Measurements from ENCODE around the gene SAPCD1.

Gene SAPCD1

DNA sequence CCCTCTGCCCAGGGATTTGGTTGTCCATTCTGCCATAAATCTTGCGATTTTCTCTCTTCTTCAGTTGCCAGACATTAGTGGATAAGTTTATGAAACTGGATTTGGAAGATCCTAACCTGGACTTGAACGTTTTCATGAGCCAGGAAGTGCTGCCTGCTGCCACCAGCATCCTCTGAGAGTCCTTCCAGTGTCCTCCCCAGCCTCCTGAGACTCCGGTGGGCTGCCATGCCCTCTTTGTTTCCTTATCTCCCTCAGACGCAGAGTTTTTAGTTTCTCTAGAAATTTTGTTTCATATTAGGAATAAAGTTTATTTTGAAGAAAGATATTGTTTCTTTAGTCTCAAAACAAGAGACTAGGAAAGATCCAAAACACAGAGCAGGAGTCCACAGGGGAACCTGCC, at the start of gene SAPCD1:
Gene SAPCD1 (plus strand): TSS at position 301 of the 400 bp plus-strand sequence. CDS start 399 bp downstream, outside the sequence.
- no peak for ATAC-seq

DNA sequence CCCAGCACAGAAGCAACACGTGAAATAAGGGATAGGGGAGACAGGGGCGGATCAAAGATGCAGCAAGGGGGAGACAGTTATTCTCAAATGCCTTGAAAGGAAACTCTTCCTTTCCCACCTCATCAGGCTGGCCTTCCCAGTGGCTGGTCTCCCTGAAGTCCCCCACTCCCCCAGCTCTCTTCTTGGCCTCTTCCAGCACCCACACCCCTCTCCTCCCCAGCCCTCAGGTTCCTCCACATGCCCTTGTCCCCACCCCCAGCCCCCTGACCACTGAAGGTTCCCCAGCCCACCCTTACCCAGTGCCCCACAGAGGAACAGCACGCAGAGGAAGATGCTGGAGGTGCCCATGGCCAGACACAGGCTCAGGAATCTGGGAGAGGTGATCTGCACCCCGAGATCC, 49.0 kb upstream of the SAPCD1 start:
- ATAC-seq: no peak

DNA sequence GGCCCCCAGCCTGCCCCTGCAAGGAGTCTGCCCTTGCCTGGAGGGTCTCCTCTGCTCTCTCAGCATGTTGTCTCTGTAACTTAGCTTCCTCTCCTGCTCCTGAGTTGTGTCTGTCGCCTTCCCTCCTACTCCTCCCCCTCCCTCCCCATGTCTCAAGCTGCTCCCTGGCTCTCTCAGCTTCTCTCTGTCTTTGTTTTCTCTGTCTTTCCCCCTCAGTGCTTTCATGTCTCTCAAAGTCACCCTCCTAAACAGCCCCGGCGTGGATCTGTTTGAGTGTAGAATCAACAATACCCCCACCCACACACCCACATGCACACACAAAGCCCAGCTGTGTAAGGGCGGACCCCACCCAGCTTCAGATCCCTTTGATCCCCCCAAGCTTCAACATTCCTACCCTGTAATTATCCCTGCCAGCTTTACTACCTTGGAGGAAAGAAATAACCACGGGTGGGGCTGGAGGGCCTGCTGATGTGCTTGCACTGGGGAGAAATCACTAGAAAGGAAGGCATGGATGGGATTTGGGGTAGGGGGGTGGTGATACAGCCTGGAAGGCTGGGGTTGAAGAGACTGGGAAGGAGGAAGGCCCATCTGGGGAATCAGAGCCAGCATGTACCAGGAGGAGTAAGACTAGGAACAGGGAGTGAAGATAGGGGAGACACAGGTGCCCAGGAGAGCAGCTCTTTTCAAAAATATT, 48.3 kb upstream of the SAPCD1 start:
- no peak for ATAC-seq

DNA sequence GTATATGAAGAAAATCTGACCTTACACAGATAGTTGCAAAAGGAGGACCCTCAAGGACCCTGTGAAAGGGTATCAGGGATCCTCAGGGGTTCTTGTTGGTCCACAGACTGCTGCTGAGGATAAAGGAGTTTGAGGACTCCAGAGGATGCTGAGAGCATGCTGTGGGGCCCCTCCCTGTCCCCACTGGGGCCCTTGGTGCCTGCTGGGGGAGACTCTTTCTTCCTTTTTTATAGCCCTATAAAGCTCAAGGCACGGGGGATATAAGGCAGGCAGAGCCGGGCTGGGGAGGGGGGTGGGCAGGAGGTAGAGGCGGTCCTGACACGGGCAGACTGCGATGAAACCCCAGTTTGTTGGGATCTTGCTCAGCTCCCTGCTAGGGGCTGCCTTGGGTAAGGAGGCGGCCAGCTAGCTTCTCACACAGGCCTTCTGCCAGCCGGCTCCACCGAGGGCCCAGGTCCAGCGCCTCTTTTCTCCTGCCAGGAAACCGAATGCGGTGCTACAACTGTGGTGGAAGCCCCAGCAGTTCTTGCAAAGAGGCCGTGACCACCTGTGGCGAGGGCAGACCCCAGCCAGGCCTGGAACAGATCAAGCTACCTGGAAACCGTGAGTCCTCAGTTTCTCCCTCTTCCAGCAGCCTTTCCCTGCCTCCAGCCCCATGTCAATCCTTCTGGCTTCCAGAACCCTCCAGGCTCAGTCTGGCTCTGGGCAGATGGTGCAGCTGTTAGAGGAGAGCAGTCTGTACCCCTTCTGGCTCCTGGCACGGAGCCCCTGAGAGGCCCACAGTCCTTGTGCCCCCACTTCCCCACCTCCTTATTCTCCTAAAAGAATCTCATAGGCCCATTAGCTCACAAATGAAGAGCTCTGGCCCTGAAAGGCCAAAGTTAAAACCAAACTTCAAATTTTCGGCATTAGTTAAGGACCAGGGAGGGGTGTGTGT, 47.2 kb upstream of the SAPCD1 start, which contains the start of gene LY6G6D:
Gene LY6G6D (plus strand): TSS at position 327 of the 937 bp plus-strand sequence. CDS start 8 bp downstream, at position 335.
- ATAC-seq: no peak

DNA sequence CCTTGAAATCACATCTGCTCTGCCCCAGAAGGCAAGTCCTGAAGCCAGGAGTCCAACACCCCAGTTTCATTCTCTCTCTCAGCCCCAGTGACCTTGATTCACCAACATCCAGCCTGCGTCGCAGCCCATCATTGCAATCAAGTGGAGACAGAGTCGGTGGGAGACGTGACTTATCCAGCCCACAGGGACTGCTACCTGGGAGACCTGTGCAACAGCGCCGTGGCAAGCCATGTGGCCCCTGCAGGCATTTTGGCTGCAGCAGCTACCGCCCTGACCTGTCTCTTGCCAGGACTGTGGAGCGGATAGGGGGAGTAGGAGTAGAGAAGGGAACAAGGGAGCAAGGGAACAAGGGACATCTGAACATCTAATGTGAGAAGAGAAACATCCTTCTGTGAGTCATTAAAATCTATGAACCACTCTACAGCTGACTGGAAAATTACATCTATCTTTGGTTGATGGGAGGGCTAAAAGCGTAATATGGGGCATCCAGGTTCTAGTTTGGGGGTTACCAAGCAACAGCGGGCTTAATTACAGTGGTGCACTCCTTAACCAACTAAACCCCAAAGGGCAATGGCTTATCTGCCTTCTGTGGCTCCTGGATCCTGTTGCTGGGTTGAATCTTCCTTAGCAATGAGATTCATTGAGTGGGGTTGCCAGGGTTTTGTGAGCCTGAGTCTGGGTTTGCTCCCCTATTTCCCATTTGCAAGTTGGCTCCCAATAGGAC, 44.8 kb upstream of the SAPCD1 start:
- ATAC-seq: no peak

DNA sequence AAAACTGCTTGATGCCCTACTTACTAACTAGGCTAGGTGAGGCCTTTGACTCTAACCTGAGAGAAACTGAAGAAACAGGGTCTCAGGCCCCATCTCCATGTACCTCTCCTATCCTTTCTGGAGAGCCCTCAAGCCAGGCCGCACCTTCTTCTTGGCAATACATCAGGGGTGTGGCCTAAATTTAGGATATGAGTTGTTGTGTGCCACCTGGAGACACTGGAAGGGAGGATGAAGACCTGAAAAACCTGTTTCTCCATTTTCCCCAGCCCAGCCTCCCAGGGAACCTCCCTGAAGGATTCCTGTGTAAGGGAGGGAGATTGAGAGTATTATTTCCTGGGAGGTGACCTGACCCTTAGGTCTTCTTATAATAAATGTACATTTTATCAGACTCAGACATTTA, 44.2 kb upstream of the SAPCD1 start:
- no peak for ATAC-seq

DNA sequence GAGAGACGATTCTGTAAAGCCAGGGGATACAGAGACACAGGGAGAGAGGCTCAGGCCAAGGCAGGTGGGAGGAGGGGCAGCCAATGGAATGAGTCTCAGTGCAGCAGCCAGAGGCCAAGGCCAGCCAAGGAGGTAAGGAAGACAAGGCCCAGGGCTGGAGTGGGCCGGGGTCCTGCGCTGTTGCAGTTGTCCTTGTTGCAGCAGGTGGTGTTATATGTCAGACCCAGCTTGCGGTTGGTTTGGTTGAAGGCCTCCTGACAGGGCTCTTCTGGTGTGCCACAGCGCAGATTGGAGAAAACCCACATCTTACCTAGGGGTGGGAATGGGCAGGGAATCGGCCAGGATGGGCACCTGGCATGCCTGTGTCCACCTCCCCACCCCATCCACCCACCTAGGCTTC, 43.5 kb upstream of the SAPCD1 start:
- ATAC-seq: no peak

DNA sequence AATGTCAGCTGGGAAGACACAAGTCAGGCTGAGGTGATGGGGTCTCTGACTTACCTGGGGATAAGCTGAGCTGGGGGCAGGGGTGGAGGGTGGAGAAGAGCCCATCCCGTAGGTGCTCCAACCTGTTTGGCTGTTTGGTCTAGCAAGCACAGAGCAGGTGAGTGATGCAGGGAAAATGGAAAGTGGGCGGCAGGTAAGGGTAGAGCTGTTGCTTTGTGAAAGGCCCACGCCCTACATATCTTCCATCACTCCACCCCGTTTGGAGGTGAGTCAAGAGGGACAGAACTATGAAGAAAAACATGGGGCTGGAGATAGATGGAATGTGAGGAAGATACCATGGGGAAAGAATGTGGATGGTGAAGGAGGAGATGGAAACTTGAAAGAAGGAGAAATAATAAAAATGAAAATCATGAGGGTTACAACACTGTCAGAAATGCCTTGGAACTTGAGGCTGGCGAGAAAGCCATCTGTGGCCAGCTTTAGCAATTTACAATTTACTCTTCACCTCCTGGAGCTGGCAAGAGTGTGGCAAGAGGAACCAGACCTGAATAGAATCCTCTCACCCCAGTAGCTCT, 42.2 kb upstream of the SAPCD1 start:
- ATAC-seq: no peak

DNA sequence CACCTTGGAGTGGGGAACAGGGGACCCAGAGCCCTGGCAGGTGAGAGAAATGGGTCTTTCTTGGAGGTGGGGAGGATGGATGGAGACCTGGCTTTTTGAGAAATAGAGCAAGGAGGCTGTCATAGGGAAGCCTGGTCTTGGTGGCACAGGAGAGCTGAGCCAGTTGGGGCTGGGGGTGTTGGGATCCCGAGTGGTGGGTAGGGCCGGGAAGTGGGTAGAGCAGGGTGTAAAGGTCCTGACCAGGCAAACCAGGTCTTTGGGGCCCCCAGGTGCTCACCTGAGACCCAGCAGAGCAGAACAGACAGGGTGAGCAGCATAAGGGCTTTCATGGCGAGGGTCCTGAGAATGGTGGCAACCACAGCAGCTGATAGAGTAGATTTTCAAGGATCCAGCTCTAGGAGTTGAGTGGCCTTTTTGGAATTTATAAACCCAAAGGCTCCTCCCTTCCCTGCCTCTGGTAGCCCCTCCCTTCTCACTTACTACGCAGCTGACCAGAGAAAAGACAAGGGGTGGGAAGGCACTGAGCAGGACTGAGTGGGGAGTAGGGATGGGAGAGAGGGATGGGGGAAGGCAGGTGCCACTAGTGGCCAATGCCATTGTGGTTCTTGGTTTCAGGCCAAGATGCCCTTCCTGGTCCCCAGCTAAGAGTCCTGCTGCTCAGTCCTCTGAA, 41.0 kb upstream of the SAPCD1 start, which contains the start of gene LY6G6C:
Gene LY6G6C (minus strand): TSS at position 396 of the 670 bp plus-strand sequence. CDS start 67 bp downstream, at position 329.
- ATAC-seq: no peak

DNA sequence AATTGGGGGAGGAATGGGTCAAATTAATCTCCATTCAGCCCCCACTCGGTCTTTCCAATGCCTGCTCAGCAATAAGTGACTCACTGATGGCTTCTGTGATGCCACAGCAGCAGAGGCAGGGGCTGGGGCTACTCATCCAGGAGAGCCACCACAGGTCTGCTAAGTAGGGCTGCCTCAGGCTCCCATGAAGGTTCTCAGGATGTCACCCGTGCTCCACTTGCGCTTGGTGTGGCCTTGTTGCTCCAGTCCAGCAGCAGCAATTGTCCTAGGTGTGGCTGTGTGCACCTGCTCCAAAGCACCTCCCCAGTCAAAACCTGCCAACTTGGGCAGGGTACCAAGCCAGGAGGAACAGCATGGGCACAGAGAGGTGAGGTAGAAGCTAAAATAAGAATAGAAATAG, 40.3 kb upstream of the SAPCD1 start:
- ATAC-seq: no peak

DNA sequence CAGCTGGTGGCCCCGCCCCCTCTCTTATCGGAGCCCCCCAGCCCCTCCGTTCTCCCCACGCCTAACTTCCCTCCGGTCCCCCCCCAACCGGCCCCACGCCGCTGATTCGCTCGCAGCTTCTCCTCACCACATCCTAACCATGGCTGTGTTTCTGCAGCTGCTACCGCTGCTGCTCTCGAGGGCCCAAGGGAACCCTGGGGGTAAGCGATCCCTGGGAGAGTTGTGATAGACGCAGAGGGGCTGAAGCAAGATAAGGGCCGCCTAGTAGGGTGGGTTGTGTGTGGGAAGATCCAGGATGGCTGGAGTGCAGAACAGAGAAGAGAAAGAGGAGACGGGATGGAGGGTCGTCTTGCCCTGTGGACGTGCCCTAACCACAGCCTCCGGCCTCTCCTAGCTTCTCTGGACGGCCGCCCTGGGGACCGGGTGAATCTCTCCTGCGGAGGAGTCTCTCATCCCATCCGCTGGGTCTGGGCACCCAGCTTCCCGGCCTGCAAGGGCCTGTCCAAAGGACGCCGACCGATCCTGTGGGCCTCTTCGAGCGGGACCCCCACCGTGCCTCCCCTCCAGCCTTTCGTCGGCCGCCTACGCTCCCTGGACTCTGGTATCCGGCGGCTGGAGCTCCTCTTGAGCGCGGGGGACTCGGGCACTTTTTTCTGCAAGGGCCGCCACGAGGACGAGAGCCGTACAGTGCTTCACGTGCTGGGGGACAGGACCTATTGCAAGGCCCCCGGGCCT, 39.0 kb upstream of the SAPCD1 start, which contains the start of gene MPIG6B:
Gene MPIG6B (plus strand): TSS at position 129 of the 735 bp plus-strand sequence. CDS start 11 bp downstream, at position 140.
- no peak for ATAC-seq

DNA sequence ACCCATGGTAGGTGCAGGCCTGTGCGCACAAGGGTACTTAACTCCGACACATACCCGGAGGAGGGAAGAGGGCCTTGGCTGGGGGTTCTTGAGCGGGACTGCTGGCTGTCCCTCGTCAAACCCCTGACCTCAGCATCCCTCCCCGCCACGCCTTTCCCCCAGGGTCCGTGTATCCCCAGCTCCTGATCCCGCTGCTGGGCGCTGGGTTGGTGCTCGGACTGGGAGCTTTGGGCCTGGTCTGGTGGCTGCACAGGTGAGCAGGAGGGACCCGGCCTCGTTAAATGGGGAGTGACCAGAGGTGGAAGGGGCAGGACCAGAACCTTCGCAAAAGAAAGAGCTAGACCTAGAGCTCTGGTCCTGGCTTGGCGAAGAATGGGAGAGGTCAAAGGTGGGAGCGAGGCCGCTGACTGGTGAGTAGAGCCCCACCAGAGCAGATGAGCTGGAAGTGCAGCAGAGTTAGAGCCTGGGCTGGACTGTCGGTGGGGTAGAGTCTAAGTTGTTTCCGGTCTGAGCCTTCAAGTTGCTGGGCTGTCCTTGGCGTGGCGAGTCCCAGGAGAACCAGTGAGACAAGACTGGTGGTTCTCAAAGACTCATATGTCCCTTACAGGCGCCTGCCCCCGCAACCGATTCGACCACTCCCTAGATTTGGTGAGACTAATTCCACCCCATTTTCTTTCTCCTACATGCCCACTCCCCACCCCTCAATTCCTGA, 38.3 kb upstream of the SAPCD1 start:
- ATAC-seq: no peak

DNA sequence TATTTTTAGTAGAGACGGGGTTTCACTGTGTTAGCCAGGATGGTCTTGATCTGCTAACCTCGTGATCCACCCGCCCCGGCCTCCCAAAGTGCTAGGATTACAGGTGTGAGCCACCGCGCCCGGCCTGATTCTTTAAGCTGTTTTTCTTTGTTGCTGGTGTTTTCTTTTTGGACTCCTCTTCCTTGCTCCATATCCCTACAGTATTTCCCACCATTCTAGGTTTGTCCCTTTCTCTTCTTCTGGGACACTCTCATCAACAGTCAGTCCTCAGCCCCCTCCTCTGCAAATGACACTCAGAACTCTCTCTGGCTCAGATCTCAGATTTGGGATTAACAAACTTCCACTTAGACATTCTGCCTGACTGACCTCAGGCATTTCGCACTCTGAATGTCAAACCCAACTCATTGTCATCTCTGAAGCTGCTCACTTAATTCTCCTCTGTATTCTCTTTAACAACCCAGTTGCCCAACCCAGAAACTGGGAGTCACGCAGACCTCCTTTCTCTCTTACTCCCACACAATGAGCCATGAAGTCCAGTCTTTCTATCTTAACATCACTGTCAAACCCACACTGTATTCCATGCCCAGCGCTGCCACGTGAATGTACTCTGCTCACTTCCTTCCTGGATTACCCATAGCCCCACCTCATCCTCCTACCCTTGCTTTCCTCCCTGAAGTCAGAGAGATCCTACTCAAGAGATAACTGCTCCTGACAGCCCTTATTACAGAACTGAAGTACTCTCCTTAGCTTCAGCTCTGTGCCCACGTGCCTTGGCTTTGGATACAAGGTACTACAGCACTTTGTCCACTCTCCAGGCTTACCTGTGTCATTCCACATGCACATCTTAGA, 36.7 kb upstream of the SAPCD1 start:
- ATAC-seq: no peak

DNA sequence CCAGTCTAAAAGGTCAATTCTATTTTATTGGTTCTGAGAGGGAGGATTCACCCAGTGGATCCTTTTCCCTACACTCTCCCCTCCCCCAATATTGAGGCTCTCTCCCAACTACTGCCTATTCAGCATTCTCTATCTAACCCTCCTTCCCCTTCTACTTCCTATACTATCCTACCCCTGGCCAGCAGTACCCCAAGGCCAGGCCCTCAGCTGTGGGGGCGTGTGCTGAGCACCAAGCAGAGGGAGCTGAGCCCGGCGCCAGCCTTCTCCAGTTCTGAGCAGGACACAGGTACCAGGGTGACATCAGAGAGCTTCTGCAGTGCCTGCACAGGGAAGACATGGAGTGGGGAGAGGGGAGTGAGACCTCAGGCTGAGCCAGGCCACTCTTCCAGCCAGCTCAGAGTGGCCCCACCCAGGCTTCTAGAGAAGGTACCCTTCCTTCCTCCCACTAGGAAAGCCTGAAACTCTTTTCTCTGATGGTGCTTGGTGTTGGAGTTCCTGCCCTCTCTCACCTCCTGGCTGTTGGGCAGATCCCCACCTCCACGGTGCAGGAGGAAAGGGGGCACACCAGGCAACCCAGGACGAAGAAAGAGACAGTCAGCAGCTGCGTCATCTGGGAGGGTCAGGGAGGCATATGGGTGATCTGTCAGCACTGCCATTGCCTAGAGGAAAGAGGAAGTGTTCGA, 35.3 kb upstream of the SAPCD1 start:
- ATAC-seq: peak in 1 of 2 donors; percentile 32

DNA sequence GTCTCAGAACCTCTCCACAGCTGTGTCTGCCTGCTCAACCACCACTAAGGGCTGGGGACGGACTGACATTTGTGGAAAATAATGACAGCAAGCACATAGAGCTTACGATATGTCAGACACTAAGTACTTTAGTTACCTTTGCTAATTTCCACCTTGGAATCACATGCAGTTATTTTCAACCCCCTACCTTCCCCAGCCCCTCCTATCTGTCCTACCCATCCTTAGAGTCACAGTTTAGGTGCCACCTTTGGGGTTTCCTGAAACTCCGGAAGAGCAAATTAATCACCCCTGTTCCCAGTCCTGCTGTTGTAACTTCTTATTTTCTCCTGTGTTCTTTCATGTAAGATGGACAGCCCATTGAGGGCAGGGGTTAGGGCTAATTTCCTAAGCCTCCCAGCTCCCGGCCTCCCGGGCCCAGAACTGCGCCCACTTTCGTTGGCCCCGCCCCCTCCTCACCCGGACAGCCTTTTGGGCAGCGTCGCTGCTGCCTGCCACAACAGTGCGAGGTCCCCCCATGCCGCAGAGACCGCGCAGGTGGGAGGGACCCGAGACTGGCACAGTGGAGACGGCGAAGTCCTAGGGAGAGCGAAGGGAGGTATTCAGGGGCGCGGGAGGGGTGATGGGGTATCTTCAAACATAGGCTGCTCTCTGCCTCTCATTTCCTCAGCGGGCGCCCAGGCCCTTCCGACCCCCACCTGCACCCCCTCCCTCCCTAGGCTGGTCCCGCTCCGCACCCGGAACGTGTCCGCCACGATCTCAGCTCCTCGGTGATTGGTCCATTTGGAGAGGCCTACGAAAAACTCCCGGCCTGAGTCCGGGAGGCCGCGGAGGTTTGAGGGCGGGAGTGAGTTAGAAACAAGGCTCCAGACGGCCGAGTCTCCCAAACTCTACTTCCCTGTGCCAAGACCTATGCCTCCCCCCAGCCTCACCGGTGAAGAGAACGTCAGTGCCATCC, 34.5 kb upstream of the SAPCD1 start:
- ATAC-seq: no peak

DNA sequence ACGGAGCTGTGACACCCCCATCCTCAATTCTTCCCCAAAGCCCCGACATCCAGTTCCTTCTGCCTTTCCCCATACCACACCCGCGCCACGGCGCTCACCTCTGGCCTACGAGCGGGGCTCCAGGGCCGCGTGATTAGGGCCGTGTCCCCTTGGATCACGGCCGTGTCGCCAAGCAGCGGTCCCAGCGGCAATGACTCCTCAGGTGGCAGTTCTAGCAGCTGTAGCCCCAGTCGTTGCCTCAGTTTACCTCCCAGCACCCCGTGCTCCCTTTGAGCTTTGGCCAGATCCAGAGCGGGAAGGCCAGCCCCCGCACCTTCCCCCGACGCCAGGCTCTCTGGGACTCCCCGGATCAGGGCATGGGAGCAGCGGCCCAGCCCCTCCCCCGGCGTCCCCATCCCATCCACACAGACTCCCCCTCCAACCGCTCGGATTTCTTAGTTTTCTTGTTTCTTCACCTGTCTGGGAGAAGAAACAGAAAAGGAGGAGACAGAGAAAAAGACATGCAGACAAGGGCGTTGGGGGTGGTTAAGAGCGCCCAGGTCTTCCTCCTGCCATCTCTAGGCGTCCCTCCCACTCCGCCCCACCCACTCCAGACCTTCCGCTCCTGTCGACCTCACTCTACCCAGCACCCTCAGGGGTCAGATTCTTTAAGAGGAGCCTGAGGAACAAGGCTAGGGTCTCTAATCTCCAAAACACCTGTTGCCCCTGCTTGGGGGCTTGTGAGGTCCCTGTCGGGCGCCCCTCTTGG, 33.5 kb upstream of the SAPCD1 start, which contains the start of gene DDAH2:
Gene DDAH2 (minus strand): TSS at position 533 of the 748 bp plus-strand sequence. CDS start 138 bp downstream, at position 395.
- peak; percentile 14 to 25 for ATAC-seq

Measured in activated CD4-positive, CD25-positive, alpha-beta regulatory T cell treated with anti-CD3 and anti-CD28 coated beads, Interleukin-2, amount 50 U/mL, for 24 hours (primary cell).